ENCODE data around the gene STKLD1. TPM values are rescaled to one million over a fixed set of nuclear protein-coding genes. Genes with fewer than 3 reads are reported as not detected.

Gene STKLD1
- total RNA-seq, 1 donor from 2014 or later, result 0.64 TPM

DNA sequence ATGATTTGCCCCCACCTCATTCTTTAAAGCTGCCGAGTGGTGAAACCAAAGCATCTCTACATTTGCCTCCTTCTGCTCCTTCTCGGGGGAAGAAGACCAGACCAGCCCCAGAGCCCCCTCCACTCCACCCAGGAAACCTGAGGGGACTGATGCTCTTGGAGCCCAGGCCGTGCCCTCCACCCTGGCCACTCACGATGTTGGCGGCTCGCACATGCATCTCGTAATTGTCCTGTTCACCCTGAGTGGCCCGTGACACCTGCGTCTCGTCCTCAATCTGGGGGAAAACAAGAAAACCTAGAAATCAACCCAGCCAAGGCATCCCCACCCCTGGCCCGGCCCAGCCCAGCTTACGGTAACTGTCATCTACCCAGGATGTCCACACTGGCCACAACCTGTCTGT lies 31.2 kb upstream of the STKLD1 start:
- H3K36me3 Mint-ChIP-seq (ENCODE audit: low read depth, unreplicated experiment), result peaks cover 29% of the 10 kb centered on the region
- H3K27me3 Mint-ChIP-seq (ENCODE audit: unreplicated experiment), result peaks cover 15% of the 10 kb centered on the region
- no peak overlapping the region for H3K27ac Mint-ChIP-seq (ENCODE audit: unreplicated experiment)
- no peak for DNase-seq (ENCODE audit: low spot score)
- TF ChIP-seq, protein P1, sequence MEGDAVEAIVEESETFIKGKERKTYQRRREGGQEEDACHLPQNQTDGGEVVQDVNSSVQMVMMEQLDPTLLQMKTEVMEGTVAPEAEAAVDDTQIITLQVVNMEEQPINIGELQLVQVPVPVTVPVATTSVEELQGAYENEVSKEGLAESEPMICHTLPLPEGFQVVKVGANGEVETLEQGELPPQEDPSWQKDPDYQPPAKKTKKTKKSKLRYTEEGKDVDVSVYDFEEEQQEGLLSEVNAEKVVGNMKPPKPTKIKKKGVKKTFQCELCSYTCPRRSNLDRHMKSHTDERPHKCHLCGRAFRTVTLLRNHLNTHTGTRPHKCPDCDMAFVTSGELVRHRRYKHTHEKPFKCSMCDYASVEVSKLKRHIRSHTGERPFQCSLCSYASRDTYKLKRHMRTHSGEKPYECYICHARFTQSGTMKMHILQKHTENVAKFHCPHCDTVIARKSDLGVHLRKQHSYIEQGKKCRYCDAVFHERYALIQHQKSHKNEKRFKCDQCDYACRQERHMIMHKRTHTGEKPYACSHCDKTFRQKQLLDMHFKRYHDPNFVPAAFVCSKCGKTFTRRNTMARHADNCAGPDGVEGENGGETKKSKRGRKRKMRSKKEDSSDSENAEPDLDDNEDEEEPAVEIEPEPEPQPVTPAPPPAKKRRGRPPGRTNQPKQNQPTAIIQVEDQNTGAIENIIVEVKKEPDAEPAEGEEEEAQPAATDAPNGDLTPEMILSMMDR (IDR thresholded peaks at IDR 0.05; ENCODE audit: unreplicated experiment), result no peak
- peak overlapping the region; percentile 21 for H3K4me3 Mint-ChIP-seq (ENCODE audit: unreplicated experiment)
- no peaks in the 10 kb centered on the region for H3K9me3 Mint-ChIP-seq (ENCODE audit: unreplicated experiment)
- peaks cover 25% of the 10 kb centered on the region for H3K4me1 Mint-ChIP-seq (ENCODE audit: unreplicated experiment)

DNA sequence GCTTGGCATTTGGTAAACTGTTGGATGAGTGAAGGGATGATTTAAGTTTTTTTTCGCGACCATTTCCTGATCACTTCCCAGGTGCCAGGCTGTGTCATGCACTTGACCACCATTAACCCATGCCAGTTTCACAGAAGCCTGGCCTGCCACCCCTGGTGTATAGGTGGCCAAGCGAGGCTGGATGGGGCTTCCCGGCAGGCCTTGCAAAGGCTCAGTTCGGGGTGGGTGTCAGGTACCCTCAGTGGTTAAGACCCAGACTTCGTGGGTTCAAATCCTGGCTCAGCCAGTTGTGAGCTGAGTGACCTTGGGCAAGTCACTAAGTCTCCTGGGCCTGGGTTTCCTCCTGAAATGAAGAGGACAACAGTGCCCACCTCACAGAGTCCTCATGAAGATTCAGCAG lies 30.6 kb upstream of the STKLD1 start:
- Mint-ChIP-seq H3K27me3 (ENCODE audit: unreplicated experiment) (peaks cover 15% of the 10 kb centered on the region), H3K4me3 (ENCODE audit: unreplicated experiment) (no peak overlapping the region)

DNA sequence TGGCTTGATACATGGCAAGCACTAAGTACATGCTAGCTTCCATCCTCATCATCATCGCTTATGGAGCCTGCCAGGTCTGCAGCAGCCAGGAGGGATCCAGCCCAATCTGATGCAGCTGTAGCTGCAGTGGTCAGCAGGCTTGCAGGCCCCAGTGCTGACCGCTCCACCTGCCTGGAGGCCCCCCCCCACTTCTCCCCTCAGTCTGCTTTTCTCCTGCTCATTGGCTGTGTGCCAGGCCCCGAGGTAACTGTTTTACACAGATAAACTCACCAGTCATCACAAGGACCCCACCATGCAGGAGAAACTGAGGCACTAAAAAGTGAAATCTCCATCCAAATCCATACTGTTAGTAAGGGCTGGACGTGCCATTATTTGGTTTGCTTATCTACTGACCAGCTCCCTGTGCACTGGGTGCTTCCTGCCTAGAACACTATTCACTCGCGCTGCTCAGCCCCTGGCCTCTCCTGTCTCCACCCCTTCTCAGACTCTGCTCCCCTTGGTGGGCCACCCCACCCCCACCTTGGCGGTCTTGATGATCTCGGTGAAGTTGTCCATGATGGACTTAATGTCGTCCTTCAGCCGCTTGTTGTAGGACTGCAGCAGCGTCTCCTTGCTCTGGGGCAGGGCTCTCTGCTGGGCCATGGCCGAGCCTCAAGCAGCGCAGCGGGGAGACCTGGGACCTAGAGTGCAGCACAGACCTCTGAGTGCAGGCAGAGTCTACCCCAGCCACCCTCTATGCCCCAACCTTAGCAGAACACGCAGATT lies 30.0 kb upstream of the STKLD1 start:
- TF ChIP-seq, protein P1 (IDR thresholded peaks at IDR 0.05; ENCODE audit: unreplicated experiment), result no peak
- peaks cover 22% of the 10 kb centered on the region for H3K4me1 Mint-ChIP-seq (ENCODE audit: unreplicated experiment)
- no peak overlapping the region for H3K27ac Mint-ChIP-seq (ENCODE audit: unreplicated experiment)
- DNase-seq (ENCODE audit: low spot score), result no peak
- H3K9me3 Mint-ChIP-seq (ENCODE audit: unreplicated experiment), result no peaks in the 10 kb centered on the region
- H3K4me3 Mint-ChIP-seq (ENCODE audit: unreplicated experiment), result peak overlapping the region; percentile 96
- peaks cover 32% of the 10 kb centered on the region for H3K36me3 Mint-ChIP-seq (ENCODE audit: low read depth, unreplicated experiment)
- H3K27me3 Mint-ChIP-seq (ENCODE audit: unreplicated experiment), result peaks cover 15% of the 10 kb centered on the region

More for the DNA sequence above, 30.6 kb upstream of the STKLD1 start:
- TF ChIP-seq, protein P1 (IDR thresholded peaks at IDR 0.05; ENCODE audit: unreplicated experiment), result no peak
- Mint-ChIP-seq H3K4me1 (ENCODE audit: unreplicated experiment) (peaks cover 24% of the 10 kb centered on the region), H3K9me3 (ENCODE audit: unreplicated experiment) (no peaks in the 10 kb centered on the region), H3K27ac (ENCODE audit: unreplicated experiment) (no peak overlapping the region), H3K36me3 (ENCODE audit: low read depth, unreplicated experiment) (peaks cover 32% of the 10 kb centered on the region)
- DNase-seq (ENCODE audit: low spot score), result no peak

DNA sequence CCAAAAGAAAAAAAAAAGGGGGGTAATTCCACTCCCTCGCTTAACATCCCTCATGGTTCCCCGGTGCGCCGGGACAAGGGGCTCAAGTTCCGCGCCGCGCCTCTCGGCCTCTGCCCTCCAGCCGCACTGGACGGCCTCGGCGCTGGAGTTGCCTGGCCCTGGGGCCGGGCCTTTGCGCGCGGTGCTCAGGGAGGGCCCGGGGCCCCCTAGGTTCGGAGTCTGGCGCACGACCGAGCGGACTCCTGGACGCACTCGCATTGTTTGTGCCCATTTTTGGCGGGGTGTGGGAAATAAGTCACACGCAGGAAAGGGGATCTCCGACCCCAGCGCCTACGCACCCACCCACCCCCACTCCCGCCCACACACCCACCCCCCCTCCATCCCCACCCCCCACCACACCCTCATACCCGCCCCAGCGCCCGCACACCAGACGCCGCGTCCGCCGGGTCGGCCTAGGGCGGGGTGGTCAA lies 28.6 kb upstream of the STKLD1 start:
- peaks cover 22% of the 10 kb centered on the region for H3K4me1 Mint-ChIP-seq (ENCODE audit: unreplicated experiment)
- H3K36me3 Mint-ChIP-seq (ENCODE audit: low read depth, unreplicated experiment), result peaks cover 38% of the 10 kb centered on the region
- no peaks in the 10 kb centered on the region for H3K9me3 Mint-ChIP-seq (ENCODE audit: unreplicated experiment)
- DNase-seq (ENCODE audit: low spot score), result peak; percentile 53
- H3K27me3 Mint-ChIP-seq (ENCODE audit: unreplicated experiment), result peaks cover 15% of the 10 kb centered on the region
- H3K4me3 Mint-ChIP-seq (ENCODE audit: unreplicated experiment), result peak overlapping the region; percentile 99
- TF ChIP-seq, protein P1 (IDR thresholded peaks at IDR 0.05; ENCODE audit: unreplicated experiment), result no peak
- peak overlapping the region; percentile 97 for H3K27ac Mint-ChIP-seq (ENCODE audit: unreplicated experiment)

Measured in endothelial cell (in vitro differentiated cells).